A549 treated with CpdA at 1 μM for 4 hours (cell line): ENCODE data around the gene AFAP1L2. TPM values are rescaled to one million over a fixed set of nuclear protein-coding genes. Genes with fewer than 3 reads are reported as not detected.

Experiments used
- total RNA-seq: library from RNA; stranded (reverse); fragments of 200-300 nt; extraction: Qiagen RNA extraction; gene quantifications from 5 replicates; pipeline ENCODE4 v1.2.3, GENCODE V29; 2022; ENCODE audit warnings: low read depth

The AFAP1L2 gene
- 20.9 to 28.2 TPM (median 27.3 TPM) in 5 replicates for total RNA-seq

GRCh38 chr10:114404171-114405010, at the start of gene AFAP1L2:
TSS of gene AFAP1L2 (minus strand) at chr10:114404502. CDS start at chr10:114404455, 47 bp downstream.

Other genes starting within 250 kb of the AFAP1L2 start
- gene CCDC186, start 230.3 kb downstream of the AFAP1L2 start, total RNA-seq, result 4.1 to 6.7 TPM (median 5.1 TPM) in 5 replicates
- not detected in 5 replicates for gene TDRD1, start 225.1 kb downstream of the AFAP1L2 start, total RNA-seq
- not detected in 5 replicates for gene VWA2, start 165.2 kb downstream of the AFAP1L2 start, total RNA-seq